HG03521 (cell line): ENCODE measurements around the gene LANCL3.

Source experiments
- ATAC-seq: cut with Tn5 transposase; IDR thresholded peaks from one replicate; pipeline ENCODE4 v1.9.1; 2021; ENCODE audit warnings: mild to moderate bottlenecking, moderate library complexity; ENCODE audit not compliant: unreplicated experiment

LANCL3 gene

GRCh38 chrX:37678574-37678973 lies 107.1 kb downstream of the LANCL3 start:
- ATAC-seq: no peak

GRCh38 chrX:37679230-37679629 lies 107.8 kb downstream of the LANCL3 start:
- ATAC-seq: no peak

GRCh38 chrX:37679888-37680287 lies 108.4 kb downstream of the LANCL3 start:
- no peak for ATAC-seq

- ATAC-seq: no peak
These were observed 113.0 kb downstream of the LANCL3 start for GRCh38 chrX:37684426-37684825.

- ATAC-seq: no peak
These were observed 113.5 kb downstream of the LANCL3 start for GRCh38 chrX:37684973-37685372.

GRCh38 chrX:37685381-37686359 lies 114.2 kb downstream of the LANCL3 start, which contains the start of gene XK:
TSS of gene XK (plus strand) at chrX:37685791. CDS start at chrX:37685962, 171 bp downstream.
- ATAC-seq: peak; percentile 58

DNA sequence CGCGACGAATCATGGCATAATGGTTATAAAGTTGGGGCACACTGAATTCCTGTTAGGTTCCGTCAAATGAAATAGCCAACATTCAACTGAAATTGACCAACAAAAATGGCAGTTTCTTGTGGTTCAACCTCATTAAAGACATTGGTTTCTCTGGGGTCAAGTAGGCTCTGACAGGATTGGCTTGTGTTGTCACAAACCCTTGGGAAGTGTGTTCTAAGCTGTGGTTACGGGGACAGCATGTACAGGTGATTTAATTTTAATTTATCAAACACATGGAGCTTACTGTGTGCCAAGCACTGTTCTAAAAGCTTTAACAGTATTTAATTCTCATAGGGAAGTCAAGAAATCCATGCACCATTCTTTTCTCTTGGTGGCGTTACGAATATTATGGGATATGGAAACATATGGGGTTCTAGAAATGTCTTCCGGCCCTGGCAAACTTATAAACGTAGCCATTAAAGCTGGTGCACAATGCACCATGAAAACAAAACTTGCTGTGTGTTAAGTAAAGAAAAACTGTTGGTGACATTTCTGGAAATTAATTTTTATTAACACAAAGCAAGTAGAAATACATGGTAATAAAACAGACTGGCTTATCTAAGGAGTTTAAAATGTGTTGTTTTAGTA lies 115.0 kb downstream of the LANCL3 start:
- ATAC-seq: no peak

DNA sequence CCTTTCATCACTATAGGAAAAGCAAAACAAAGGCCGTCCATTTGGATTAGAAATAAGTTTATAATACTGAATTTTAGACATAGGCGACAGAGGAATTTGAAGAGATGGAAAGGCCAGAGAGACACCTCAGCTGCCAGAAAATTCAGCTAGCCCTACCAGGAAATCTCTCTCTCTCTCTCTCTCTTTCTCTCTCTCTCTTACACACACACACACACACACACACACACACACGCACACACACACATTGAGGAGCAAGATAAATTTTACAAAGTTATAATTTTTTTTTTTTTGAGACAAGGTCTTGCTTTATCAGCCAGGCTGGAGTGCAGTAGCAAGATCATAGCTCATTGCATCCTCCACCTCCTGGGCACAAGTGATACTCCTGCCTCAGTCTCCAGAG lies 115.5 kb downstream of the LANCL3 start:
- no peak for ATAC-seq

DNA sequence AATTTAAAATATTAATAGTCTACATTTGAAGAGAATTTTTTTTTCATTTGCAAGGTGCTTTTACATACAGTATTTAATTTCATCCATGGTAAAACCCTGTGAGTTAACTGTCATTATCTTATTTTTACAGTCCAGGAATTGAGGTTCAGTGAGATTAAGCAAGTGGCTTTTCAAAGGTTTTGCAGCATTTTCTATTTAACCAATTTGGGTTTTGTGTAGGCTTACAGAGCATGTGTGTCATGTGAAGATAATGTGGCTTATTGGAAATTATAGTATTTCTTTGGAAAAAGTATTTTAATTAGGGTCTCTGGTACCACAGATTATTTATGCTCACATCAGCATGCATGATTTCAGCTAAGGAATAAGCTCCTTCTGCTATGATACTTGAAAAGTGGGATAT lies 118.7 kb downstream of the LANCL3 start:
- ATAC-seq: no peak

GRCh38 chrX:37692918-37693317 lies 121.5 kb downstream of the LANCL3 start:
- ATAC-seq: no peak

DNA sequence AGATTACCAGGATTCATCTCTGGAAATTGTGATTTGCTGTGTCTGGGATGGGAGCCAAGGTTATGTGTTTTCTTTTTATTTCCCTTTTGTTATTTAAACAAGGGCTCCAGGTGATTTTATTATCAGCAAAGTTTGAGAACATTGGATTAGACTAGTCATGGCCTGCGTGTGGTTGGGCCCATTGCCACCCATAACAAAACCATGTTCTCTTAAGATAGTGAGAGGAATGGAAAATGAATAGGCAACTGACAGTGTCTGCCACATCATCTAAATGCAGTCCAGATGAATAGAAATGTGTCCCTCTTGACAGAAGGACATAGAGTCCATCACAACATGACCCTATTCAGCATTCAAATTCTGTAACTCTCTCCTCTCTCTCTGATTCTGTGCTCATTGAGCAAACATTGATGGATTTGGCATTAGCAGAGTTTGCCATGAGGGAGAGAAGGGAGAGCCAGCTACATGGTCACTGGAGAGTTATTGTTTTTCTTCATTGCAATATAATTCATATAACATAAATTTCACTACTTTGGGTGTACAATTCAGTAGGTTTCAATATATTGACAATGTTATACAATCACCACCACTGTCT lies 125.8 kb downstream of the LANCL3 start:
- no peak for ATAC-seq

DNA sequence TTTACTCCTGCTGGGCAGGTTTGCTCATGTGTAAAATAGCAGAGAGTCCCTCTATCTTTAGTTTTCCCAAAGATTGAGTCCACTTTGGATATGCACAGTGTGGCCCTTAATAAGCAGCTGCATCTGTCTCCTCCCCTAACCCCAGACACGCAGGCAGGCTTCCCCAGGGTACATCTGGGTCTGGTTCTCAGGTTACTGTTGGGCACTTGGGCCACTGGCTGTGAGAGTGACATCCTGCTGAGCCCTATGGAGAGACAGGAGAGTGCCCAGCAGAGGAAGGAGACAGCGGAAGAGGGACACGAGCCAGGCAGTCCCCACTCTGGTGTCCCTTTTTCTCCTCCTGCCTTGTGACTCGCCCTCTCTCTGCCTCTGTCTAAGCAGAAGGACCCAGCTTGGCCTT lies 130.1 kb downstream of the LANCL3 start:
- ATAC-seq: no peak

DNA sequence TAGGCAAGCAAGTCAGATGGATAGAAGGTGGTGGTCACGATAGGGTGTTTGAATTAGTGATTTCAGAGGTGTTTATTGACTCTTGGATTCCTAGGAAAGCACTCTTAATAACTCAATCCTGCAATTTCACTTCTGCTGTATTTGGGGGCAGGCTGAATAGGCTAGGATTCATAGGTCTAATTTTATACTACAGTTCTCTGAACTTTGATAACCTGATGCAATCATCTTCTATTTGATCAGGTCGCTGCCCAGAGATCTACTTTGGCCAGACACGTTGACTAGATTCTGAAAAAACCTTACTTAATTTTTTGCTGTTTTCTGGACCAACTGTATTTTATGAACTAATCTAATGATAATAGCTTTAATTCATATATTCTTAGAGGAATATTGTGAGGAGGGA lies 140.5 kb downstream of the LANCL3 start:
- ATAC-seq: no peak

- ATAC-seq: no peak
These were observed 141.0 kb downstream of the LANCL3 start for GRCh38 chrX:37712458-37712857.

DNA sequence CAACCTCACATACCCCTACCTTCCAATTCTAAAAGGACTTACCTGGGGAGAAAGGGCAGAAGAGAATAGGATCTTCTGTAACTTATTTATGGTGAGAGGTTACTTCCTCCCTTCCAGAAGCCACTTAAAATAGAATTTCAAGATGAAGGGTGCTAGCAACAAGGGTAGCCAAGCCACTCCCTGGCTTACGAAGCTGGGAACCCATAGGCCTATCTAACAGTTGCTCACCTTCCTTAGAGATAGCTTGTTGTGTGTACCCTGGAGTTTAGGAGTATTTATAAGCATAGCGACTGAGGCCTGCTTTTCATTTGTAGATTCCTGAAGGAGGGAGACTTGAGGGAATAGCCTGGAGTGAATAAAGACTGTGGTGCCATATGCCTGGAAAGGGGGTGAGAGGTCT lies 143.0 kb downstream of the LANCL3 start:
- ATAC-seq: no peak

GRCh38 chrX:37716602-37717001 lies 145.1 kb downstream of the LANCL3 start:
- no peak for ATAC-seq

GRCh38 chrX:37717708-37718107 lies 146.2 kb downstream of the LANCL3 start:
- ATAC-seq: no peak

- no peak for ATAC-seq
These were observed 151.1 kb downstream of the LANCL3 start for GRCh38 chrX:37722595-37722994.

GRCh38 chrX:37726346-37726745 lies 154.9 kb downstream of the LANCL3 start:
- no peak for ATAC-seq
